Cerebellar cortex (tissue), 1 donor: ENCODE results near the gene CTBP1.
"Not testable (repeated sequence)": the region's sequence is repeated elsewhere in the genome, so short reads cannot be mapped to it uniquely, and the experiment has no call there.

Experiments used
- DNase-seq: peaks from one replicate; pipeline ENCODE4 v3.0.0-alpha.2; 2015; ENCODE audit warnings: low spot score

CTBP1 gene

DNA sequence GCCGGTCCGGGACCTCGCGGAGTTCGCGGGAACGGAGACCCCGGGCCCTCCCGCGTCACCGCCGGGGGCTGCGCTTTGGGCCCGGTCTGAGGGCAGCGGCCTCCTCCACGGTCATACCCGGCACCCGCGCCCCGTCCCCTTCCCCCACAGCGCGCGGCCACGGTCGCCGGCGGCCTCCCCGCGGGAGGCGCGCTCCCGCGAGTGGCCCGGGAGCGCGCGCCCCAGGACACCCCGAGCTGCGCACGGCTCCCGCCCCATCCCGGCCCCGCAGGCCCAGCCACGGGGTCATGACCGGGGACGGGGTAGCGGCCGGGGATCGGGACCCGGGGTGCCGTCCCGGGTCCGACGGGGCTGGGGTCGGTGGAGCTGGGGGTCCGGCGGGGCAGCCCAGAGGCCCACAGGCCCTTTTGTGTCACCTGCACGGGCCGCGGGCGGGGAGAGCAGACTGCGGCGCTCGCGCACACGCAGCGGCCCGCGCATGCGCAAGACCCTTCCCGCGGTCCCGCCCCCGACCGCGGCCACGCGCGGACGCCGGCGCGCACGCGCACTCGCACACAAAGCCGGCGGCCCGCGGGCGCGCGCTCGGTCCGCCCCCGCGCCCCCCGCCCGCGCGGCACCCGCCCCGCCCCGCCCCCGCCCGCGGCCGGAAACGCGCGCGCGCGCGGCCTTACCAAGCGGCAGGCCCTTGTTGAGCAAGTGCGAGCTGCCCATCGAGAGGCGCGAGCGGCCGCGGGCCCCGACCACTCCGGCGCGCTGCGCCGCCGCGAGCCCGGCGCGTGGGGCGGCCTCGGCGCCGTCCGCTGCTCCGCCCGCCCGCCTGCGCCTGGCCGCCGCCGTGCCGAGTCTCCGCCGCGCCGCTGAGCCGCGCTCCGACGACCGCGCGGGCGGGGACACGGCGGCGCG is at the start of gene CTBP1:
CTBP1 (minus strand) TSS at position 886 of the 903 bp plus-strand sequence. CDS start 7,799 bp downstream, outside the sequence.
- peak; percentile 61 for DNase-seq

DNA sequence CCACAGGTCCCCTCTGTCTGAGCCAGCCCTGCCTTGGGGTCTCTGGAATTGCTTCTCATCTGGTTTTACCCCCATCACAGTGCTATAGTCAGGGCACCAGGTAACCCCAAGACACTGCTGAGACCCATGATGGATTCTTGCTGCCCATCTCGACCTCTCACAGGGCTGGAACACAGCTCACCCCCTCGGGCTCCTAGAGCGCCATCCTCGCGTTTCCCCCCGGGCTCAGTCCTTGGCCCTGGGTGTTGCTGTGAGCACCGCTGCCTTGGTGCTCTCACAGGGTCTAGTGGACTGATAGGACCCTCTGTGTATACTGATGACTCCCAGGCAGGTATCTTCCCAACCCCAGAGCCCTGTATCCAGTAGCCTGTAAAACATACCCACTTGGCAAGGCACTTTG is 49.5 kb upstream of the CTBP1 start:
- no peak for DNase-seq

DNA sequence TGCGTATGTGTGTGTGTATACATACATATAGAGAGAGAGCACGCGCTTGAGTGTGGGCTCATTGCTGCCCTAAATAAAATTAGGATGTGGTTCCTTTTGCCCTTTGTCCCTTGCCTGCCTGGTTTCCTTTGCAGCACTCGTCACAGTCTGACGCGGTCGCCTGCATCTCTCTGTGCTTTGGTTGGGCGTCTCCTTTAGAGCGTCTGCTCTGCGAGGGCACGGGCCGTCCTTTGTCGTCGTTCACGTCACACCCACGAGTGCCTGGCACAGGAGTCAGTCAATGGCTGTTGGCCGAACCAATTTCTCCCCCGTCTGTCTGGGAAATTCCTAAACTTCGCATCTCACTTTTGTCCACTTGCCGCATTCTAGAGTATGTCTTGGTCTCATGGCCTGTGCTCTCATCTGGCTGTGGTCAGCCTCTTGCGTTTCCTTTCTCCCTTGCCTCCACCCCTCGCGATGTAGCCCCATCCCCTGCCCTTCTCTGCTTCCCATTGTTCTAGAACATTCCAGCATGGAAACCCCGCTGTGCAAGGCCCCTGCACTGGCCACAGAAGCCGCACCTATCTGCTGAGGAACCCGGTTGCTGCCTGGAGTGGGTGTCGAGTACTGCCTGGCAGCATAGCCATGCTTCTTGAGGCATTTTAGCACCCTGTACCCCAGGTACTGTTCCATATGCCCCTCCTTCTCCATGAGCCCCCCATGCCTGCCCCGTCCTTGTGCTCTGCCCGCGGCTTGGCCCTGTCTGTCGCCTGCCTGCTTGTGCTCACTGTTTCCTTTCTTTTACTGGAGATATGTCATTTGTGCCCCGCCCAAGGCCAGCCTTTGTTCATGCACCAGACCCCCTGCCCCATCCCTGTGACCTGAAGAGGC is 48.8 kb upstream of the CTBP1 start:
- DNase-seq, result no peak

DNA sequence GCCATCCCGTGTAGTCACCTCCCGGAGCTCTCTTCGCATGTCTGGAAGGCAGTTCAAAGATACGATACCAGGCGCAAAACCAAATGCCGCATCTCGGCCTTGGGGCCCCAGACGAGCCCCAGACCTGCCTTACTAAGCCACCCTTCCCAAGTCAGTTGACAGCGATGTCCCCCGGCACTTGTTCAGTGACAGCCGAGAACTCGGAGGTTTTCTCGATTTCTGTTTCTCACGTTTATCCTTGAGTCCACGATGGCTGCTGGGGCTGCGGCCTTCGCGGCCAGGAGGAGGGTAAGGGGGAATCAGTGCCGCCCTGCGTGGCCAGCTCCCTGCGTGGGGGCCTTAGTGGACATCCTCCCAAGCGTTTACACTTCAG is 48.1 kb upstream of the CTBP1 start:
- DNase-seq, result no peak

DNA sequence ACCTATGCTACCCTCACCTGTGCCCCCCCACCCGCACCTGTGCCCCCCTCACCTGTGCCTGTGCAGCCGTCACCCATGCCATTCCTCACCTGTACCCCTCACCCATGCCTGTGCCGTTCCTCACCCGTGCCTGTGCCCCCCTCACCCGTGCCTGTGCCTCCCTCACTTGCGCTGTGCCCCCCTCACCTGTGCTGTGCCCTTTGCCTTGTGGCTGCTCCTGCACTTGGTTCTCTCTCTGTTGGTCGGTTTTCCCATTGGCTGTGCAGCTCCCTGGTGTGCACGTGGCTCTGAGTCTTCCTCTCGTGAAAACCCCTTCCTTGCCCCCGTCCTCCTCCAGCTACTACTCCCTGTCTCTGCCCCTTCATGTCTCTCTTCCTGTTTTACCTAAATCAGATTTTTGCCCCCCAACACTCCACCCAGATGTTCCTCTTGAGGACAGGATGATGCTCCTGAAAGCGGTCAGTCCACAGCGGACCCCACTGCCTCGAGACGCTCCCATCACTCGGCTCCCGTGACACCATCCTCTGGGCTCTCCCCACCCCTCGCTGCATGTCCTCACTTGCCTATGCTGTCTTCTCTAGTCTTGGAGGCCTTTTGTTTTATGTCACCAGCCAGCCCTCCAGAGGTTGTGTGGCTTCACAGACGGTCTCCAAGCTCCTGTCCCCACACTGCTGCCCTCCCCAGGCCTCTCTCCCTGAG is 47.5 kb upstream of the CTBP1 start:
- no peak for DNase-seq

DNA sequence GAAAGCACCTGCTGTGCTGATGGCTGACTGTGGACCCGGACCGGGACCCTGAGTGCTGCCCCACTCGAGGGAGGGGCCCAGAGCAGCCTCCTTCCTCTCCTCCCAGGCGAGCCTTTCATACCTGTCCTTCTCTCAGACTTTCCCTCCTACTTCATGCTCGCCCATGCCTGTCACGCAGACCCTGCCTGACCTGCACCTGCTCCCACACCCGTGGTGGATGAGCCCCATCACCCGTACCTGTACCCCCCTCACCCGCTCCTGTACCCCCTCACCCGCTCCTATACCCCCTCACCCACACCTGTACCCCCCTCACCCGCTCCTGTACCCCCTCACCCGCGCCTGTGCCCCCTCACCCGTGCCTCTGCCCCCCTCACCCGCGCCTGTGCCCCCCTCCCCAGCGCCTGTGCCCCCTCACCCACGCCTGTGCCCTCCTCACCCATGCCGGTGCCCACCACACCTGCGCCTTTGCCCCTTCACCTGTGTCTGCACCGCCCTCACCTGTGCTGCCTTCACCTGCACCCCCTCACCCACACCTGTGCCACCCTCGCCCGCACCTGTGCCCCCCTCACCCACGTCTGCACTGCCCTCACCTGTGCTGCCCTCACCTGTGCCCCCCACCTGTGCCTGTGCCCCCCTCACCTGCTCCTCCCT is 46.6 kb upstream of the CTBP1 start:
- no peak for DNase-seq

DNA sequence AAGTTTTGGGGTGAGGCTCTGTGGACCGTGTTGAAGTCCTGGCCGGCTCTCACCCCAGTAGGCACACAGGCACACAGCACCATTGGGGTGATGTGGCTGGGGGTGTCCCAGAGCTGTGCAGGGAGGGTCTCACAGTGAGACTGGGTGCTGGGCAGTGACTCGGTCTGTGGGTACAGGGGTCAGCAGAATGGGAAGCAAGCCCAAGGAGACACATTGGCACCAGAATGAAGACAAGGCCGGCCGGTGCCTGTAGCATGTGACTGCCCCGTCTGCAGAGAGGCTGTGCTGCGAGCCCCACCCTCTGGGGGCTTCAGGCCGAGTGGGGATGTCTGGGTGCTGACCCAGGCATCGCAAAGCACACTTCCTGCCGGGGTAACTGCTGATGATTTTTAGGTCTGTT is 46.0 kb upstream of the CTBP1 start:
- DNase-seq, result no peak

DNA sequence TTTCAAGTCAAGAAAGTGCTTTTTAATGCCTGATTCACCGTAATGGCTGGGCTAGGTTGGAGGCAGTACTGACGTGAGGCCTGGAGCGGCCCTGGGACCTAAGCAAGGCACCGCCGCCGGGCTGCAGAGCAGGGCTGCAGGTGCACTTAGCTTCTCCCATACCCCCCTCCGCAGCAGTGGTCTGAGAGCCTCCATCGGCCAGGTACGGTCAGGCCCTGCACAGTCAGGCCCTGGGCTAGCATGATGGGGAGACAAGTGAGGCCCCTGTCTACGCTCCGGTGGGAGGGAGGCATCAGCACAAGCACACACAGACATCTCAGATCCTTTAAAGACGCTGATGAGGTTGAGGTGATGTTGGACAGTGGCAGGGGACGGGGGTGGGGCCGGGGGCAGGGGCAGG is 45.5 kb upstream of the CTBP1 start:
- no peak for DNase-seq

DNA sequence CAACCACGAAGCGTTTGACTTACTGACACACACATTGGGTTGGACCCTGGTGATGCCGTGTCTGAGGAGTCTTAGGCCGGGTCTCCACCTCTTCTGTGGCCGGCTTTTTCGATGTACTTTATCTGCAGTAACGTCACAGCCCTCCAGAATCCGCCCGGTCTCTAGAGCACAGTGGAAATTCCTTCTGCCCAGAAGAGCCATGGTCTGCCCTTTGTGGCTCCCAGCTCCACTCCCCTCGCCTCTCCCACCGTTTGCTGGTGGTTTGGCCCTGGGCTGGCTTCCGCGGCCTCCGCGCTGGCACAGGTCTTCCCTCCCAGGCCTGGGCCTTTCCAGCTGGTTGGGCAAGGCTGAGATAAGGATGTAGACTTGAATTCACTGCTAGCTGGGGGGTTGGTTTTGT is 45.1 kb upstream of the CTBP1 start:
- DNase-seq, result no peak

DNA sequence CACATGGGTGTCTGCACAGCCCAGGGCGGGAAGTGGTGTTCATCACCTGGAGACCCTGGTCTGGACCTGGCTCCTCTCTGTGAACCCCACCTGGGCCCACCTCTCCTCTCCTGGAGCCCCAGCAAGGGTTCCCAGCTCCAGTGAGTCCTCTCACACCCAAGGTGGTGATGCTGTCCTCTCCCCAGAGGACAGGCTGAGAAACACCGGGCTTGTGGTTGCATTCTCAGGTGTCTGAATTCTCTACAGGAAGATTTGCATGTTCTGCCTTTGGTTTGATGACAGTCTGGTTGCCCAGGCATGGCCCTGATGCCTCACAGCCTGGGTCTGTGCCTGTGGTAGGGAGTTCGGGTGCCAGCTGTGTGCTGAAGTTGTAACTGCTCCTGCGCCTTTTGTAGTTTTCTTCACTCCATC is 44.6 kb upstream of the CTBP1 start:
- no peak for DNase-seq

DNA sequence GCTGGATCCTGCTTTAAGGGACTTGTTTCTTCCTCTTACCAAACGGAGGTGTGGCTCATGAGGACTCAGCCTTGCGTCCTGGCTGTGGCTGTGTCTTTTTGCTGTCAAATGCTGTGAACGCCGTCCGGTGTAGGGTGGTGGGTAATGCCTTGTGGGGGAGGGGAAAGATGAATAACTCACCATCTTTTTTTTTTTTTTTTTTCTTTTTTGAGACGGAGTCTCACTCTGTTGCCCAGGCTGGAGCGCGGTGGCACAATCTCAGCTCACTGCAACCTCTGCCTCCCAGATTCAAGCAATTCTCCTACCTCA is 43.7 kb upstream of the CTBP1 start:
- DNase-seq, result not testable (repeated sequence)

DNA sequence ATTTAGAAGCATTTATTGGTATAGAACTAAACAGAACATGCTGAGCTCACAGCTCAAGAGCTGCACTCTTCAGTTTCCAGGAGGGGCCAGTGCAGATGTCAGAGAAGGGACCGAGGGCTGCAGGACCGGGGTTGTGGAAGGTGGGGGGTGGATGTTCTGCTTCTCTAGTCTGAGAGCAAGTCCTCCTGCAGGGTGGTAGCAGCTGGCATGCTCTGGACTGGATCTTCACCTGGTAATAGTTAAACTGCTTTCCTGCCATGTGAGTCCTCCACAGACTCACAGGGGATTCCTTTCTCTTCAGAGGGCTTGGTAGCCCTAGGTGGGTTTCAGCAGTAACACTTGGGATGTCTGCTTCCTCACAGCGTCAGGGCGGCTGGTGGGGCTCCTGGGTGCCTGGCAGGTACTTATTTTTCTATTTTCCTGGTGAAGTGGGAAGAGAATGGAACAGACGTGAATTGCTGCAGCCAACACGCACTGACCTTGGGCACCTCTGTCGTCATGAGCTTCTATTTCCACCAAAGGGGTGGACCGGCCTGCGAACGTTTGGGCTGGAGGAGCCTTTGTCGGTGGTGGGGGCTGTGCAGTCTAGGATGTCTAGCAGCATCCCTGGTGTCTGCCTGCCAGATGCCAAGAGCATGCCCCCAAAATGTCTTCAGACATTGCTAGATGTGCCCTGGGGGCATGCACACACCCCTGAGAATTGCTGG is 43.2 kb upstream of the CTBP1 start:
- DNase-seq, result no peak

DNA sequence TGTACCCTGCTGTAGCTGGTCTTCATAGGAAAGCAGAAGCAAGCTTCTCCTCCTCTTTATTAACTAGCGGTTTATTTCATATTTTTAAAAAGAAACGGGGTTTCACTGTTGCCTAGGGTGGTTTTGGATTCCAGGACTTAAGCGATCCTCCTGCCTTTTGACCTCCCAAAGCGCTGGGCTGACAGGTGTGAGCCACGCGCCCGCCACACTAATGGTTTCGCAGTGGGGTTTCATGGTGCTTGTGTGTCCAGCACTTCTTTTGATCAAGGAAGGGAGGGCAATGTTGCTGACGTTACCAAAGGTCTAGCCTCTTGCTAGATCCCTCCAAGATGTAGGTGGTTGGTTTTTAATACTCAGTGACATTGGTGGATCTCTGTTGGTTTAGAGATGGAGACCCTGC is 42.2 kb upstream of the CTBP1 start:
- no peak for DNase-seq

DNA sequence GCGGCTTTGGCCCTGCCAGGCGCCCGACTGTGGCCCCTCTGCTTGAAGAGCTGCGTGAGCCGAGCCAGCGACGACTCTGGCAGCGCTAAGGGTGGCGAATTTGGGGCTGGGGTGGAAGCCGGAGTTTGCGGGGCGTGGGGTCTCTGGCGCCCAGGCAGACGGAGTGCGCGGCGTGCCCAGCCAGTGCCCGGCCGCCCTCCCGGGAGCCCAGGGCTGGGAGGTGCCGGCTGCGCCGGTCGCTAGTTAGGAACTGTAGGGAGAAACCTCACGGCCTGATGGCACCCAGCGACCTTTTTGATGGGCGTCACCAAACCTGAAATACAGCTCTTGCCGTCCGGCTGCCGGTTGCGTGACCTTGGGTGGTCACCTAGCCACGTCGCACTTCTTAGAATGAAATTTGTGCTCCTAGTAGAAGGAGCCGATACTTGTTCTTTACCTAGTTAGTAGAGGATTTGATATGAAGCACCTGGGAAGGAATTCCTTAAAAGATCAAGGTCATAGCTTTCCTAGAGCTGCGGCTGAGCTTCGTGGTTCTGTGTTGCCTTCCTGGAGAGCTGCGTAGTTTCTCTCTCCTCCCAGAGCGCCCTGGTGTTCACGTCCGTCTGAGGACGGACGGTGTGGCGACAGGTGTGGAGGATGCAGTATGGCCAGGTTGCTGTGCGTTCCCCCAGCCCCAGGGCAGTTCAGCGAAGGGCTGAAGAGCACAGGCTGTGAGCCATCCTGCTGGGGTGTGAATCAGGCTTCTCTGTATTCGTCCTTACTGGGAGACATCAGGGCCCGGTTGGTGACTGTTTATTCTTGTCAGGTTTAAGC is 41.4 kb upstream of the CTBP1 start:
- no peak for DNase-seq

DNA sequence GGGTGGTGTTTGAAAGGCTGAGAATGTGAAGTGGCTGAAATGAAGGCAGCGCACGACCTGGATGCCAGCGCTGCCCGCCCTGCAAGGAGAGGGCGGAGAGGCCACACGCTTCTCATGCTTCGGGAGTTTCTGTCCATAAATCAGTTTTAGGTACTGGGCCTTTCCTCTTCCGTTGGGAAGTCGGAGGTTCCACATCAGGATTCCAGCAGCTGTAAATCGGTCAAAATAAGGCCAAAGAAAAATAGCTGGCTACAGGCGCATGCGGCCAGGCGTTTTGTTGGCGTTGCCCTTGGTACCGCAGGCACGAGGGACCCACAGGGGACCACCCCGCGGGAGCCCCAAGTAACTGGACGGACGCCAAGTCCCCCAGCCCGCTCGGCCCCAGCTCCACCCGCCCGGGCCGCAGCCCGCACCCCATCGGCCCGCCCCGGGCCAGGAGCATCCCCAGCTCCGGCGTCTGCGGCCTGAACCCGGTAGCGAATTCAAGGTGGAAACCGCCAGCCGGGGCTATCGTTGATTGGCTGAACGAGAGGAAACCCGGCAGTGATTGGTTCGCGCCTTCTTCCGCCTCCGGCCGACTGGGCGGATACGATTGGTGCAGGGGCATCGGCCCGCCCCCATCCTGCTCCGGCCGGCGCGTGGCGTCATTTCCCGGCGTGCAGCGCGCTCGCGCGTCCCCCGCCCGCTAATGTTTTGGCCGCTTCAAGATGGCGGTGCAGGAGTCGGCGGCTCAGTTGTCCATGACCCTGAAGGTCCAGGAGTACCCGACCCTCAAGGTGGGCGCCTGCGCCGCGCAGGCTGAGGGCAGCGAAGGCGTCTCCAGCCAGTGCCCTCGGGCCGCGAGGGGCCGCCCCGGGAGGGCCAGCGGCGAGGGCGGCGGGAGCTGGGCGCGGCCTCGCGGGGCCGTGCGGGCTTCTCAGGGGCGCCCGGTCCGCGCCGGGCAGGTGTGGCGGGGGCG is 40.6 kb upstream of the CTBP1 start, which contains the start of gene MAEA:
MAEA (plus strand) TSS at position 685 of the 958 bp plus-strand sequence; CDS start at position 708, 23 bp downstream.
- DNase-seq, result peak; percentile 97

DNA sequence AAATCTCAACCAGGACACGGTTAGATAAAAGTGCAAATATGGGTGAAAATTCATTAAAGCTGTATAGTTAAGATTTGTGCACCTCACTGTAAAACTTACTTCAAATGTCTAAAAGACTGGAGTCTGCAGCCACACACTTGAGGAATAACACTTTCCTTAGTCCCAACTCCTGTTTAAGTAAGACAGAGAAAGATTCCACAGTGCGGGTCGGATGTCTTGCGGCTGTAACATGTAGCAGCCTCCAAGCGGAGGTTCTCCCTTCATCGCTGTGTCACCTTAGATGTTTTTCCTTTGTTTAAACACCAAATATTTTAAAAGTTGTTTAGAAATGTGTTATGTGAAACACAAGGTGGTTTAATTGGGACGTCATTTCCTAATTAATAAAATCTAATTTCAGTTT is 39.9 kb upstream of the CTBP1 start:
- no peak for DNase-seq

DNA sequence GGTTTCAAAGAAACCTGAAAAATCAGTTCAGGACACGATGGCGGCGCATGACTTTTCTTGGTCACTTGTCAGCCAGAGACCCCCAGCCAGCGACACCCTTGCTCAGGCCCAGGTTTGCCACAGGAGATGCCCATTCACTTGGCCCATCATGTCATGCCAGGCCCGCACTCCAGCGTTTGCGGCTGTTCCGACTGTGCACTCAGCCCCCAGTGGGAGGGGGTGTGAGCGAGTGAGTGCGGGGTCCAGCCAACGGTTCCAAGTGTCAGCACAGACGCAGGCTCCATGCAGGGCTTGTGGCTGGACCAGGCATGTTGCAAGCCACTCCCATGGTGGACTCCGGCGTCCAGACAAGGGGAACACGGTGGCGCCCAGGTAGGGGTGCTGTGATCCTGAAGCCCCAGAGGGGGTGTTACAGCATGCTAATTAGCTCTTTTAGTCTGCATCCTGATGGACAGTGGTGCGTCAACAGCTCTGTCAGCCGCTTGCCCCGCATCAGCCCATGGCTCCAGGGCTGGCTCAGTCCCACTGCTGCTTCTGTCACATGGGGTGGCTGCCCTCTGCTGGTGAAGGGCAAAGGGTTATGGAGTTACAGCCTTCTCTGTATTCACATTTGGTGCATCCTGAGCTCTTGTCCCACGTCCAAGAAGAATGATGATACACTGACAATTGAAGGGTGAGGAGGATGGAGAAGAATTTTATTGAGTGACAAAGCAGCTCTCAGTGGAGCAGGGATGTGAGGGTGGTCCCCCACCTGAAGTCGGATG is 37.0 kb upstream of the CTBP1 start:
- DNase-seq, result peak; percentile 22

DNA sequence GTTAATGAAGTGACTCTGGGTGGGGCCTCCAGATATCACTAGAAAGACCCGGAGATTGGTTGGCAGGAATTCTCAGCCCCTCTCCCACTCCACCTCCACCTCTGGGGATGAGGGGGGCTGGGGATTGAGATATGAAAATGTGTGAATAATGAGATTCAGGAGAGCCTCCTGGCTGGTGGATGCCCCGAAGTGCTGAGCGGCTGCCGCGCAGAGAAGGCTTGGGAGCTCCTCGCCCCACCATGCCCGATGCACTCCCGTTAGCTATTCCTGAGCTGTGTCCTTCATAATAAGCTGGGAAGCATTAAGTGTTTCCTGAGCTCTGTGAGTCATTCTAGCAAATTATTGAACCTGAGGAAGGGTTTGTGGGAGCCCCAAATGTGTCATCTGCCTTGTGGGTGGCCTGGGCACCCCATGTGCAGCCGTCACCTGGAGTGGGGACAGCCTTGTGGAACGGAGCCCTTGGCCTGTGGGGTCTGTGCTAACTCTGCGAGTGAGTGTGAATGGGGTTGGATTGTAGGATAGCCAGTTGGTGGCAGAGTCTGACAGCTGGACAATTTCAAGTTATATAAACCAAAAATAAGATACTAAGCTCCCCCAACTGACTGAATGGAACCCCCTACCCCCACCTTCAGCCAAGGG is 36.3 kb upstream of the CTBP1 start:
- no peak for DNase-seq
